Activated T-cell treated with anti-CD3 and anti-CD28 coated beads, Interleukin-2, amount 50 U/mL, for 72 hours (primary cell): ENCODE measurements around the gene ACTL7A. TPM values are rescaled to one million over a fixed set of nuclear protein-coding genes. Genes with fewer than 3 reads are reported as not detected.
"Not testable (repeated sequence)": the region's sequence is repeated elsewhere in the genome, so short reads cannot be mapped to it uniquely, and the experiment has no call there.

Experiments used
- ATAC-seq, 2 donors: fragments of 150-1000 bp; cut with Tn5 transposase; replicated peaks in 1 of 2; 2 replicates each; pipeline ENCODE4 v1.10.0; 2021; ENCODE audit warnings: moderate library complexity in 2 of 2, mild to moderate bottlenecking in 1 of 2
- DNase-seq, 2 donors: peaks; one replicate each; pipeline ENCODE4 v3.0.0; 2021 to 2022; ENCODE audit warnings: mixed read lengths in 1 of 2
- H3K27ac Mint-ChIP-seq: one replicate; pipeline ENCODE4 v1.8.0; 2022; ENCODE audit warnings: mild to moderate bottlenecking, moderate library complexity, mixed read lengths
- H3K27me3 Mint-ChIP-seq: one replicate; pipeline ENCODE4 v1.8.0; 2022; ENCODE audit warnings: low read depth, mixed read lengths
- H3K36me3 Mint-ChIP-seq, 2 donors: one replicate each; pipeline ENCODE4 v1.8.0; 2022; ENCODE audit warnings: mixed read lengths in 2 of 2, mild to moderate bottlenecking in 1 of 2; ENCODE audit not compliant: insufficient read depth in 2 of 2
- H3K4me1 Mint-ChIP-seq: one replicate; pipeline ENCODE4 v1.8.0; 2022; ENCODE audit warnings: low read depth, mixed read lengths
- H3K4me3 Mint-ChIP-seq, 2 donors: one replicate each; pipeline ENCODE4 v1.8.0; 2022; ENCODE audit warnings: mild to moderate bottlenecking in 2 of 2, mixed read lengths in 2 of 2, moderate library complexity in 2 of 2
- H3K9me3 Mint-ChIP-seq, 2 donors: one replicate each; pipeline ENCODE4 v1.8.0; 2022; ENCODE audit warnings: mixed read lengths in 2 of 2
- total RNA-seq, 2 donors: library from RNA; stranded (reverse); gene quantifications; one replicate each; pipeline ENCODE4 v1.2.3, GENCODE V29; 2022

Gene ACTL7A
- total RNA-seq, 2 donors from 2014 or later, result not detected

DNA sequence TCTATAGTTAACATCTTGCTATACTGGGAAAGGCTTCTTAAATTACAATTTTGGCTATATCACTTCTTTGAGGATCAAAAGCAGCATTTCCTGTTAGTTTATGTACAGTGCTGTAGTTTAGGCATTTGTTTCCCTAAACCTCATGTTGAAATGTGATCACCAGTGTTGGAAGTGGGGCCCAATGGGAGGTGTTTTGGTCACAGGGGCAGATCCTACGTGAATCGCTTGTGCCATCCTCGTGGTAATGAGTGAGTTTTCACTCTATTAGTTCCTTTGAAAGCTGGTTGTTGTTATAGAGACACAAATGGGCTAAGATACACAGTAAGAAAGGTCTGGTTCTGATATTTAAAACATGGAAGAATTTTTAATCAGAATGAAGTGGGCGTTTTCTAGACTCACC lies 5.8 kb downstream of the ACTL7A start:
- no peaks in the 10 kb centered on the region for H3K4me1 Mint-ChIP-seq
- H3K36me3 Mint-ChIP-seq, result peaks cover 4 to 19% of the 10 kb centered on the region in 2 donors
- H3K27ac Mint-ChIP-seq, result no peak overlapping the region
- no peaks in the 10 kb centered on the region for H3K9me3 Mint-ChIP-seq
- no peaks in the 10 kb centered on the region for H3K27me3 Mint-ChIP-seq
- H3K4me3 Mint-ChIP-seq, result no peak overlapping the region
- ATAC-seq, result no peak
- no peak for DNase-seq

DNA sequence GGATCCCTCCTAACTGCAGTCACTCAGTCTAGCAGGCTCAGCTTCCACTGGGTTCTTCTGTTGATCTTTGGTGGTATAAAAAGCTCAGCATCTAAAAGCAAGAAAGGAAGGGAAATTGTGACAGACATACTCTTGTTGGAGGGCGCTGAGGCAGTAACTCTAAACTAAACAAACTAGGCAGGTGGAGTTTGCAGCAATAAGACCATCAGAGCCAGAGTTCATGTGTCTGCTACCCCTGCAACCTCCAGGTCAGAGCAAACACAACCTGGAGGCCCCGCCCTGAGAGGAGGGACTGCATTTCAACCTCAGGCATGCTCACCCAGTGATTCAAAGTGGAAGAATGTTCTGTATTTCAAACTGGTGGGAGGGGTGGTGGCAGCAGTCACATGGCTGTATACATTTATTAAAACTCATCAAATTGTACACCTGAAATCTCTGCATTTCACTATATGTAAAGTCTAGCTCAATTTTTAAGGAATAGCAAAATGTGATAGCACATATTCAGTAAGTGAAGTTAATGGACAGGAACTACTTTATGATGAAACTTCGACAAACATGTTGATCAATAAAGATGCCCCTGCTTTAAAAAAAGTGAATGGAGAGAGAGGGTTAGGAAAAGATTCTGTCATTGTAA lies 7.1 kb downstream of the ACTL7A start:
- no peak for ATAC-seq
- DNase-seq, result no peak
- H3K9me3 Mint-ChIP-seq, result no peaks in the 10 kb centered on the region
- H3K4me1 Mint-ChIP-seq, result peaks cover 1% of the 10 kb centered on the region
- H3K36me3 Mint-ChIP-seq, result peaks cover 4 to 19% of the 10 kb centered on the region in 2 donors
- H3K27me3 Mint-ChIP-seq, result no peaks in the 10 kb centered on the region
- no peak overlapping the region for H3K4me3 Mint-ChIP-seq
- no peak overlapping the region for H3K27ac Mint-ChIP-seq

DNA sequence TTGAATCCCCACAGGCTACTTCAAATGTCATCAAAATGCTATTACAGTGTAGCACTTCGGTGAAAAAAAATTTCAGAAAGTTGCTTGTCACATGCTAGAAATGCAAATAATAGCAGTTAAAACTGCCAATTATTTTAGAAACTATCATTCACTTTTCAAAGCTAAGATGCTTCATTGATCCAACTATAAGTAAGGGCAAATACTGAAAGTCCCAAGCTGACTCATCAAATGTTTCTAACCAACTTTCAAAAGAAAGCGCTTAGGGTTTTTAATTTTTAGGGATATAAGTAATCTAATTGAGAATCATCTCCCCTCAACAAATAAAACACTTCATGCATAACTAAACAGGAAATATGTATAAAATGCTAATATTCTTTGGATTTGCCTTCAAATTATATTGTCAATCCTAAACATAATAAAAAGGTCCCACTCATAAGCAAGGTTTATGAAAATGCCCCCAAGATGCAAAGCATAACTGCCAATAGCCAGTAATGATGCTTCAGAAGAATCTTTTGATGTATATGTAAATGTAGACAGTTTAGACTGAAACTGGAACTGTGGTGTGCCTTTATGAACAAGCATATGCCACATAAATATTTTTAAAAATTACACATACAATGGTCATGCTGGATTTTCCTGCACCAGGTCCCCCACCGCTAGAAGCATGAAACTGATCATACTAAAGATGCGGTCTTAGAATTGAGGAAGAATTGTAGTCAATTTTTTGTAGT lies 12.2 kb downstream of the ACTL7A start:
- Mint-ChIP-seq H3K36me3 (peaks cover 4 to 30% of the 10 kb centered on the region in 2 donors), H3K4me1 (peaks cover 9% of the 10 kb centered on the region), H3K4me3 (no peak overlapping the region), H3K27me3 (no peaks in the 10 kb centered on the region), H3K27ac (peak overlapping the region; percentile 33), H3K9me3 (no peaks in the 10 kb centered on the region)
- peak; percentile 27 to 42 for ATAC-seq
- no peak for DNase-seq

DNA sequence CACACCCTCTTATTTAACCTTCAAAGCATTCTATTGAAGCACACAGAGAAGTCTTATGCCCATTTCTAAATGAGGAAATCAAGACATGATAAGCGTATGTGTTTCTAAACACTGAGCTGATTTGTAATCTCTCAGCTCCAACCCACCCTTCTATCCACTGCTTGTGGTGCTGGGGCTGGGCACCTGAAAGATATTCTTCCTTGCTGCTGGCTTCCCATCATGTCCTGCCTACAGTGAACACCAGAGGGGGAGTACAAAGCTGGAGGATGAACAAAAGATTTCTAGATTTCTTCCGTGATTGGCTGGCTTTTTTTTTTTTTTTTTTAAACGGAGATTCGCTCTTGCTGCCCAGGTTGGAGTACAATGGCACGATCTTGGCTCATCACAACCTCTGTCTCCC lies 14.4 kb downstream of the ACTL7A start:
- Mint-ChIP-seq H3K36me3 (peaks cover 7 to 35% of the 10 kb centered on the region in 2 donors), H3K27ac (no peak overlapping the region), H3K9me3 (no peaks in the 10 kb centered on the region), H3K4me1 (peaks cover 9% of the 10 kb centered on the region), H3K4me3 (no peak overlapping the region), H3K27me3 (no peaks in the 10 kb centered on the region)
- DNase-seq (no peak), ATAC-seq (no peak)

DNA sequence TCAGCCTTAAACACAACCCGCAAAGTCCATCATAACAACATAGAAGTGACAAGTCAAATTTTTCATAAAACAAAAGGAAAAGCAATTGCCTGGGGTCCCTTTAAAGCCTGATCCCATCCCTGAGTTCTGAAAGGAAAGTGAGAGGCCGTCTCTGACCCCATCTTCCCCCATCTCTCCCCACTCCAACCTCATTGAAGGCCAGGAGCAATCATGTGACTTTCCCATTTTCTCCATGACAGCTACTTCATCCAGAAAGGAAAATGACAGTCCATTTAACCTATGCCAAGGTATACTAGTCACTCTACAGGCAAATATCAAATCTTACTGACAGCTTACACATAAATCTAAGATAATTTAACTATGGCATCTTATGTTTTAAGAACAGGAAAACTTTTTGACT lies 15.5 kb downstream of the ACTL7A start:
- peaks cover 4 to 28% of the 10 kb centered on the region in 2 donors for H3K36me3 Mint-ChIP-seq
- no peaks in the 10 kb centered on the region for H3K27me3 Mint-ChIP-seq
- H3K9me3 Mint-ChIP-seq, result no peaks in the 10 kb centered on the region
- H3K27ac Mint-ChIP-seq, result no peak overlapping the region
- H3K4me1 Mint-ChIP-seq, result peaks cover 9% of the 10 kb centered on the region
- H3K4me3 Mint-ChIP-seq, result no peak overlapping the region
- no peak for DNase-seq
- ATAC-seq, result no peak

GRCh38 chr9:108880738-108881316 lies 18.8 kb downstream of the ACTL7A start:
- ATAC-seq, result no peak
- Mint-ChIP-seq H3K36me3 (peaks cover 4 to 25% of the 10 kb centered on the region in 2 donors), H3K27ac (no peak overlapping the region), H3K4me1 (peaks cover 10% of the 10 kb centered on the region), H3K4me3 (no peak overlapping the region), H3K27me3 (no peaks in the 10 kb centered on the region), H3K9me3 (no peaks in the 10 kb centered on the region)
- DNase-seq, result no peak

DNA sequence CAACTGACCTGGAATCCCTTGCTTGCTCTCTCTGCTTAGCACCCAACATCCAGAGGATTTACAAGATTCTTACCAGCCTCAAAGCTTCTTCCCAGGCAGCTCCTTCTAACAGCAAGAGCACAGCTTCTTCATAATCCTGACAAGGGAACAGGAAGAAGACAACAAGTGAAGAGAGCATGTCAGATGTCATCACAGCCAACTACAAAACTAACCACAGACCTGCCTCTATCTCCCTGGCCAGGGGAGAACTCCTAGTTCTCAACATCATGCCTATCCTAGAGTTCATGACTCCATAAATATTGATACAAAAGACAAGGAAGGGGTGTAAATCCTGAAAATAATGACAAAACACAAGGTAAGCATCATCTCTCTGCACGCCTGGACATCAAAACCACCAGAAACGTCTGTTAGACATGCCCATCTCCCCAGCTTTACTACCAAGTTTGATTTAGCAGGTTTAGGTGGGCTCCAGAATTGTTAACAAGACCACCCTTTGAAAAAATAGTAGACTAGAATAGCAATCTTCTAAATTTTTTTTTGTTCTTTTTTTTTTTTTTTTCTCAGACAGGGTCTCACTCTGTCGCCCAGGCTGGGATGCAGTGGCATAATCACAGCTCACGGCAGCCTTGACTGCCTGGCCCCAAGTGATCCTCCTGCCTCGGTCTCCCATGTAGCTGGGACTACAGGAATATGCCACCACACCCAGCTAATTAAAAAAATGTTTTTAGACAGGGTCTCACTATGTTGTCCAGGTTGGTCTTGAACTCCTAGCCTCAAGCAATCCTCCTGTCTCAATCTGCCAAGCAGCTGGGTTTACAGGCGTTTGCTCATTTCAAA lies 20.2 kb downstream of the ACTL7A start:
- Mint-ChIP-seq H3K36me3 (peaks cover 4 to 23% of the 10 kb centered on the region in 2 donors), H3K4me3 (no peak overlapping the region), H3K27ac (no peak overlapping the region), H3K27me3 (no peaks in the 10 kb centered on the region), H3K9me3 (no peaks in the 10 kb centered on the region), H3K4me1 (peaks cover 20% of the 10 kb centered on the region)
- no peak for ATAC-seq
- no peak for DNase-seq

GRCh38 chr9:108883085-108883484 lies 21.0 kb downstream of the ACTL7A start:
- Mint-ChIP-seq H3K36me3 (peaks cover 4 to 18% of the 10 kb centered on the region in 2 donors), H3K27ac (no peak overlapping the region), H3K4me1 (peaks cover 20% of the 10 kb centered on the region), H3K9me3 (no peaks in the 10 kb centered on the region), H3K4me3 (no peak overlapping the region), H3K27me3 (no peaks in the 10 kb centered on the region)
- DNase-seq, result no peak
- no peak for ATAC-seq

GRCh38 chr9:108884701-108885100 lies 22.6 kb downstream of the ACTL7A start:
- Mint-ChIP-seq H3K36me3 (peaks cover 2 to 11% of the 10 kb centered on the region in 2 donors), H3K27ac (peak overlapping the region; percentile 62)

DNA sequence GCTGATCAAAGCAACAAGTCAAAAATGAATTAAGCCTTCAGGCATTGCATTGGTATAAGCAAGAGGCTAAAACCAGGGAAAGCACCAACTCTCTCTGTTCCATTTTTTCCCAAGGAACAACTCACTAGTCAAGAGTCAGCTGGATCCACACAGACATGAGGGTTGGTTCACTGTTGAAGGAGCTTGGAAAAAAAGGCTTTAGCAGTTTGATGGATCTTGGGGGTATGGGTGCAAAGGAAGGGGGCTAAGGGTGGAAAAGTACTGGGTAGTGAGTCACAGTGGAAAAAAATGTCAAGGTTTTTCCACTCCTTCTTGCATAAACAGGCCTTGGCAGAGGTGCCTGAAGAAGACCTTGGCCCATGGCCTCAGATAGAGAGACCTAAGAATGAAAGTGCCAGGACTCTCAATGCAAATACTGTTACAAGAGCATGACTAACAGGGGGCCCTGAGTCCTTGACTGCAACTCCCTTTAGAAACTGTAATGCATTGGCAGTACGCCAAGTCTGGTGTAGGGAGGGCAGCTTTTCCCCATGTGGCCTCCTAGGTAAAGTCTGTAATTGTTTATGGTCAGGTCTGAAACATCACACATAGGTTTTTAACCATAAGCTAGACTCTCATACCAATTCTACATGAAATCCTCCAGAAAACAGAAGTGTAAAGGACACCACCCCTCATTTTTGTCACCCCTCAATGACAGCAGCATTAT lies 23.7 kb downstream of the ACTL7A start:
- DNase-seq, result peak; percentile 78 to 81

More at GRCh38 chr9:108884701-108885100, 22.6 kb downstream of the ACTL7A start:
- Mint-ChIP-seq H3K27me3 (no peaks in the 10 kb centered on the region), H3K4me3 (no peak overlapping the region), H3K9me3 (no peaks in the 10 kb centered on the region), H3K4me1 (peaks cover 26% of the 10 kb centered on the region)
- DNase-seq, result no peak
- no peak for ATAC-seq

DNA sequence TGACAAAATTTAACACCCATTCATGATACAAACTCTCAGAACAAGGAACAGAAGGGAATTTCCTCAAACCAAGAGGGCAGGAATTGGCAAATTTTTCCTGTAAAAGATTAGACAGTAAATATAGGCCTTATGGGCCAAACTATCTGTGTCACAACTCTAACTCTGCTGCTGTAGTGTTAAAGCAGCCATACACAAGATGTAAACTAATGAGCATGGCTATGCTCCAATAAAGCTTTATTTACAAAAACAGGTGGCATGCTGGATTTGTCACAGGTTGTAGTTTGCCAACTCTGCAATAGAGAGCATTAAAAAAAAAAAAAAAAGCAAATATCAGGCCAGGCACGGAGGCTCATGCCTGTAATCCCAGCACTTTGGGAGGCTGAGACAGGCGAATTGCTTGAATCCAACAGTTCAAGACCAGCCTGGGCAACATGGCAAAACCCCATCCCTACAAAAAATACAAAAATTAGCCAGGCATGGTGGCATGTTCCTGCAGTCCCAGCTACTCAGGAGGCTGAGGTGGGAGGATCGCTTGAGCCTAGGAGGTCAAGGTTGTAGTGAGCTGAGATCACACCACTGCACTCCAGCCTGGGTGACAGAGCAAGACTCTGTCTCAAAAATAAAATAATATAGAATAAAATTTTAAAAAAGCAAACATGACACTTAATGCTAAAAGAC lies 24.7 kb downstream of the ACTL7A start:
- H3K27me3 Mint-ChIP-seq, H3K9me3 Mint-ChIP-seq, DNase-seq, ATAC-seq: not testable (repeated sequence)
- Mint-ChIP-seq H3K4me1 (peaks cover 31% of the 10 kb centered on the region), H3K36me3 (peaks cover 5 to 13% of the 10 kb centered on the region in 2 donors), H3K4me3 (peak overlapping the region in 1 of 2 donors; percentile 47), H3K27ac (peak overlapping the region; percentile 62)

More for the DNA sequence above, 23.7 kb downstream of the ACTL7A start:
- Mint-ChIP-seq H3K27me3 (no peaks in the 10 kb centered on the region), H3K27ac (peak overlapping the region; percentile 62), H3K4me1 (peaks cover 31% of the 10 kb centered on the region), H3K4me3 (peak overlapping the region; percentile 27 to 47), H3K9me3 (no peaks in the 10 kb centered on the region), H3K36me3 (peaks cover 2 to 8% of the 10 kb centered on the region in 2 donors)
- peak; percentile 99 to 100 for ATAC-seq

DNA sequence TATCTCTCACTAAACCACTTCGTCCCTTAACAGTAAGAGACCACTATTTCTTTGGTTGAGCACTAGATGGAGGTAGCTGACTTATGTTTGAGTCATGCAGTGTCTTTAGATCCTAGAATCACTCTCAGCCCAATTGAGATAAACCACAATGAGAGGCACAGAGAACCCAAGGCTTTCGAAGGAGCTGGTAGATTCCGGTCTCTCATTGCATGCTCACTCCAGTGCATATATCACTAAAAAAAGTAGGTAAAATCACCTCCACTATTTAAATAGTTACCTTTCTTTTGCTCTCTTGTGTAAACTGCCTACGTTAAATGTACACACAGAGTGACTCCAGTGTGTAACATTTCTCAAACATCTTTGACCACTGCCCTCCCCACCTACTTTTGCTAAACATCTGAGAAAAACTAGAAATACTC lies 27.6 kb downstream of the ACTL7A start:
- no peak overlapping the region for H3K4me3 Mint-ChIP-seq
- H3K36me3 Mint-ChIP-seq, result peaks cover 4 to 13% of the 10 kb centered on the region in 2 donors
- H3K27ac Mint-ChIP-seq, result no peak overlapping the region

More for the DNA sequence above, 27.6 kb downstream of the ACTL7A start:
- H3K27me3 Mint-ChIP-seq, result no peaks in the 10 kb centered on the region
- no peak for DNase-seq
- no peaks in the 10 kb centered on the region for H3K9me3 Mint-ChIP-seq
- peaks cover 31% of the 10 kb centered on the region for H3K4me1 Mint-ChIP-seq
- ATAC-seq, result peak in 1 of 2 donors; percentile 35
